Measurements from ENCODE around the gene SEMA4D. TPM values are rescaled to one million over a fixed set of nuclear protein-coding genes. Genes with fewer than 3 reads are reported as not detected.

SEMA4D gene
- total RNA-seq, 4 donors from 2014 or later: 37.3 to 50.1 (median 42.6) TPM

GRCh38 chr9:89452561-89452960 is 45.4 kb downstream of the SEMA4D start:
- TF ChIP-seq EP300 (IDR thresholded peaks at IDR 0.05) (no peak), POLR2A (IDR thresholded peaks at IDR 0.05) (no peak), POLR2AphosphoS5 (IDR thresholded peaks at IDR 0.05) (no peak)
- TF ChIP-seq, protein P1, sequence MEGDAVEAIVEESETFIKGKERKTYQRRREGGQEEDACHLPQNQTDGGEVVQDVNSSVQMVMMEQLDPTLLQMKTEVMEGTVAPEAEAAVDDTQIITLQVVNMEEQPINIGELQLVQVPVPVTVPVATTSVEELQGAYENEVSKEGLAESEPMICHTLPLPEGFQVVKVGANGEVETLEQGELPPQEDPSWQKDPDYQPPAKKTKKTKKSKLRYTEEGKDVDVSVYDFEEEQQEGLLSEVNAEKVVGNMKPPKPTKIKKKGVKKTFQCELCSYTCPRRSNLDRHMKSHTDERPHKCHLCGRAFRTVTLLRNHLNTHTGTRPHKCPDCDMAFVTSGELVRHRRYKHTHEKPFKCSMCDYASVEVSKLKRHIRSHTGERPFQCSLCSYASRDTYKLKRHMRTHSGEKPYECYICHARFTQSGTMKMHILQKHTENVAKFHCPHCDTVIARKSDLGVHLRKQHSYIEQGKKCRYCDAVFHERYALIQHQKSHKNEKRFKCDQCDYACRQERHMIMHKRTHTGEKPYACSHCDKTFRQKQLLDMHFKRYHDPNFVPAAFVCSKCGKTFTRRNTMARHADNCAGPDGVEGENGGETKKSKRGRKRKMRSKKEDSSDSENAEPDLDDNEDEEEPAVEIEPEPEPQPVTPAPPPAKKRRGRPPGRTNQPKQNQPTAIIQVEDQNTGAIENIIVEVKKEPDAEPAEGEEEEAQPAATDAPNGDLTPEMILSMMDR (IDR thresholded peaks at IDR 0.05): no peak
- Histone ChIP-seq H3K4me3 (no peak overlapping the region), H3K9me3 (no peaks in the 10 kb centered on the region), H3K27ac (no peak overlapping the region), H3K4me1 (peaks cover 4% of the 10 kb centered on the region), H3K36me3 (peaks cover 7% of the 10 kb centered on the region), H3K27me3 (no peaks in the 10 kb centered on the region)
- WGBS: 97% methylated on average over 5 of the region's 7 CpGs
- DNase-seq (ENCODE audit: low spot score in 2 of 2): no peak

DNA sequence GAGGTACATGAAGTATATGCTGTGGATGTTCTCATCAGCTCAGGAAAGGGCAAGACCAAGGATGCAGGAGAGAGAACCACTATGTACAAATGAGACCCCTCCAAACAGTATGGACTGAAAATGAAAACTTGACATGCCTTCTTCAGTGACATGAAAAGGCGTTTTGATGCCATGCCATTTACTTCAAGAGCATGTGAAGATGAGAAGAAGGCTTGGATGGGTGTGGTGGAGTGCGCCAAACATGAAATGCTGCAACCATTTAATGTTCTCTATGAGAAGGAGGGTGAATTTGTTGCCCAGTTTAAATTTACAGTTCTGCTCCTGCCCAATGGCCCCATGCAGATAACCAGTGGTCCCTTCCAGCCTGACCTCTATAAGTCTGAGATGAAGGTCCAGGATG is 47.7 kb downstream of the SEMA4D start:
- no peak for TF ChIP-seq POLR2A (IDR thresholded peaks at IDR 0.05)
- TF ChIP-seq, protein P1 (IDR thresholded peaks at IDR 0.05): no peak
- no peak for TF ChIP-seq EP300 (IDR thresholded peaks at IDR 0.05)
- Histone ChIP-seq H3K36me3 (peaks cover 7% of the 10 kb centered on the region), H3K4me3 (no peak overlapping the region), H3K27me3 (no peaks in the 10 kb centered on the region), H3K9me3 (no peaks in the 10 kb centered on the region), H3K4me1 (peaks cover 2% of the 10 kb centered on the region), H3K27ac (no peak overlapping the region)
- WGBS: 96% methylated on average over 2 of the region's 2 CpGs
- no peak for DNase-seq (ENCODE audit: low spot score in 2 of 2)

- Histone ChIP-seq H3K27me3 (no peaks in the 10 kb centered on the region), H3K36me3 (peaks cover 3% of the 10 kb centered on the region), H3K9me3 (no peaks in the 10 kb centered on the region), H3K27ac (no peak overlapping the region), H3K4me3 (no peak overlapping the region), H3K4me1 (no peaks in the 10 kb centered on the region)
- TF ChIP-seq, protein P1 (IDR thresholded peaks at IDR 0.05): no peak
- no peak for TF ChIP-seq POLR2AphosphoS5 (IDR thresholded peaks at IDR 0.05)
- no peak for TF ChIP-seq EP300 (IDR thresholded peaks at IDR 0.05)
- no peak for TF ChIP-seq POLR2A (IDR thresholded peaks at IDR 0.05)
- DNase-seq (ENCODE audit: low spot score in 2 of 2): no peak
- WGBS: 89% methylated on average over 17 of the region's 17 CpGs
Measured at GRCh38 chr9:89449261-89449671, 48.6 kb downstream of the SEMA4D start.

DNA sequence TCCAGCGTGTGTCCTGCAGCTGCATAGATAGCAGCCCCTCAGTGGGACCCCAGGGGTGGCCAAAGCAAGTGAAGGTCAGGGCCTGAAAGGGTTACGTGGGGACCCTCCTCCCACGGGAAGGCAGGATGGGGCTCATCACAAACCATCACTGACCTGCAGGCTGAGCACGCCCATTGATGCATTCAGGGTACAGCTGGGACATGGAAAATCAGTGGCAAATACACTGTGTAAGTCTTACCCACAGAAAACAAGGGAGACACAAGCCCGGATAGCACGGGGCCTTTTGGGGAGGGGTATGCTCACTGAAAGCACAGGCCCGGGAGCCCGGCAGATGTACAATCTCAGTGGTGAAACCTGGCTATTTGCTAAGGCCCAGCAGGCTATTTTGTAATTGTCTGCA is 49.1 kb downstream of the SEMA4D start:
- 95% methylated on average over 8 of the region's 8 CpGs for WGBS
- Histone ChIP-seq H3K4me3 (no peak overlapping the region), H3K27ac (no peak overlapping the region), H3K4me1 (no peaks in the 10 kb centered on the region), H3K36me3 (no peaks in the 10 kb centered on the region), H3K9me3 (no peaks in the 10 kb centered on the region), H3K27me3 (no peaks in the 10 kb centered on the region)
- no peak for DNase-seq (ENCODE audit: low spot score in 2 of 2)
- TF ChIP-seq POLR2A (IDR thresholded peaks at IDR 0.05) (no peak), EP300 (IDR thresholded peaks at IDR 0.05) (no peak), POLR2AphosphoS5 (IDR thresholded peaks at IDR 0.05) (no peak)
- TF ChIP-seq, protein P1 (IDR thresholded peaks at IDR 0.05): no peak

- TF ChIP-seq, protein P1 (IDR thresholded peaks at IDR 0.05): no peak
- TF ChIP-seq POLR2AphosphoS5 (IDR thresholded peaks at IDR 0.05): no peak
- TF ChIP-seq EP300 (IDR thresholded peaks at IDR 0.05): no peak
- no peak for TF ChIP-seq POLR2A (IDR thresholded peaks at IDR 0.05)
- Histone ChIP-seq H3K4me3 (no peak overlapping the region), H3K9me3 (no peaks in the 10 kb centered on the region), H3K4me1 (peaks cover 1% of the 10 kb centered on the region), H3K27me3 (no peaks in the 10 kb centered on the region), H3K27ac (no peak overlapping the region), H3K36me3 (no peaks in the 10 kb centered on the region)
- 72% methylated on average over 11 of the region's 11 CpGs for WGBS
- no peak for DNase-seq (ENCODE audit: low spot score in 2 of 2)
Measured at GRCh38 chr9:89448381-89448780, 49.5 kb downstream of the SEMA4D start.
